Measurements from ENCODE around the gene FIGNL2.
A peak's percentile ranks its signal among the peaks of the same experiment; 100 is the strongest.

- peak in 1 of 2 donors; percentile 9 for TF ChIP-seq POLR2A (IDR thresholded peaks at IDR 0.05)
- no peak for TF ChIP-seq CTCF (IDR thresholded peaks at IDR 0.05)
Observed at GRCh38 chr12:51847643-51848325, 734 bp downstream of the FIGNL2 start.

Data from uterus (tissue), 2 donors.